SK-N-SH (cell line): ENCODE data around the gene POLN.

ENCODE experiments used
- CHD2 ChIP-seq: fragments of 150-350 bp; IDR thresholded peaks from 2 replicates; pipeline ENCODE4 v1.6.1; 2018; ENCODE audit warnings: low read length; ENCODE audit not compliant: partially characterized antibody
- GABPA ChIP-seq: IDR thresholded peaks from 2 replicates; pipeline ENCODE4 v1.4.0; 2012; ENCODE audit warnings: low read depth, mild to moderate bottlenecking
- MXI1 ChIP-seq: IDR thresholded peaks from 2 replicates; pipeline ENCODE4 v1.6.1; 2012; ENCODE audit warnings: mild to moderate bottlenecking, low read depth, low read length, improper control_type of control experiment
- NFIC ChIP-seq: IDR thresholded peaks from 2 replicates; pipeline ENCODE4 v1.4.0; 2012; ENCODE audit warnings: borderline replicate concordance
- RFX5 ChIP-seq: IDR thresholded peaks from 2 replicates; pipeline ENCODE4 v1.6.1; 2012; ENCODE audit warnings: mild to moderate bottlenecking, improper control_type of control experiment, low read length
- TF ChIP-seq, protein P1 (sequence below): fragments of 200-600 bp; sonication (generic); IDR thresholded peaks from 2 replicates; pipeline ENCODE4 v1.6.1; 2017; ENCODE audit warnings: antibody characterized with exemption, mild to moderate bottlenecking, moderate library complexity
- TF ChIP-seq, protein P2 (sequence below): IDR thresholded peaks from 2 replicates; pipeline ENCODE4 v1.4.0; 2012; ENCODE audit warnings: low read depth, borderline replicate concordance
- TF ChIP-seq, protein P3 (sequence below): IDR thresholded peaks from 2 replicates; pipeline ENCODE4 v1.6.1; 2012; ENCODE audit warnings: mild to moderate bottlenecking, low read depth, low read length, moderate library complexity

- TF ChIP-seq, protein P1, sequence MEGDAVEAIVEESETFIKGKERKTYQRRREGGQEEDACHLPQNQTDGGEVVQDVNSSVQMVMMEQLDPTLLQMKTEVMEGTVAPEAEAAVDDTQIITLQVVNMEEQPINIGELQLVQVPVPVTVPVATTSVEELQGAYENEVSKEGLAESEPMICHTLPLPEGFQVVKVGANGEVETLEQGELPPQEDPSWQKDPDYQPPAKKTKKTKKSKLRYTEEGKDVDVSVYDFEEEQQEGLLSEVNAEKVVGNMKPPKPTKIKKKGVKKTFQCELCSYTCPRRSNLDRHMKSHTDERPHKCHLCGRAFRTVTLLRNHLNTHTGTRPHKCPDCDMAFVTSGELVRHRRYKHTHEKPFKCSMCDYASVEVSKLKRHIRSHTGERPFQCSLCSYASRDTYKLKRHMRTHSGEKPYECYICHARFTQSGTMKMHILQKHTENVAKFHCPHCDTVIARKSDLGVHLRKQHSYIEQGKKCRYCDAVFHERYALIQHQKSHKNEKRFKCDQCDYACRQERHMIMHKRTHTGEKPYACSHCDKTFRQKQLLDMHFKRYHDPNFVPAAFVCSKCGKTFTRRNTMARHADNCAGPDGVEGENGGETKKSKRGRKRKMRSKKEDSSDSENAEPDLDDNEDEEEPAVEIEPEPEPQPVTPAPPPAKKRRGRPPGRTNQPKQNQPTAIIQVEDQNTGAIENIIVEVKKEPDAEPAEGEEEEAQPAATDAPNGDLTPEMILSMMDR: no peak
- no peak for TF ChIP-seq MXI1
- TF ChIP-seq NFIC: no peak
- TF ChIP-seq, protein P2, sequence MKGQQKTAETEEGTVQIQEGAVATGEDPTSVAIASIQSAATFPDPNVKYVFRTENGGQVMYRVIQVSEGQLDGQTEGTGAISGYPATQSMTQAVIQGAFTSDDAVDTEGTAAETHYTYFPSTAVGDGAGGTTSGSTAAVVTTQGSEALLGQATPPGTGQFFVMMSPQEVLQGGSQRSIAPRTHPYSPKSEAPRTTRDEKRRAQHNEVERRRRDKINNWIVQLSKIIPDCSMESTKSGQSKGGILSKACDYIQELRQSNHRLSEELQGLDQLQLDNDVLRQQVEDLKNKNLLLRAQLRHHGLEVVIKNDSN: no peak
- no peak for TF ChIP-seq GABPA
- TF ChIP-seq, protein P3, sequence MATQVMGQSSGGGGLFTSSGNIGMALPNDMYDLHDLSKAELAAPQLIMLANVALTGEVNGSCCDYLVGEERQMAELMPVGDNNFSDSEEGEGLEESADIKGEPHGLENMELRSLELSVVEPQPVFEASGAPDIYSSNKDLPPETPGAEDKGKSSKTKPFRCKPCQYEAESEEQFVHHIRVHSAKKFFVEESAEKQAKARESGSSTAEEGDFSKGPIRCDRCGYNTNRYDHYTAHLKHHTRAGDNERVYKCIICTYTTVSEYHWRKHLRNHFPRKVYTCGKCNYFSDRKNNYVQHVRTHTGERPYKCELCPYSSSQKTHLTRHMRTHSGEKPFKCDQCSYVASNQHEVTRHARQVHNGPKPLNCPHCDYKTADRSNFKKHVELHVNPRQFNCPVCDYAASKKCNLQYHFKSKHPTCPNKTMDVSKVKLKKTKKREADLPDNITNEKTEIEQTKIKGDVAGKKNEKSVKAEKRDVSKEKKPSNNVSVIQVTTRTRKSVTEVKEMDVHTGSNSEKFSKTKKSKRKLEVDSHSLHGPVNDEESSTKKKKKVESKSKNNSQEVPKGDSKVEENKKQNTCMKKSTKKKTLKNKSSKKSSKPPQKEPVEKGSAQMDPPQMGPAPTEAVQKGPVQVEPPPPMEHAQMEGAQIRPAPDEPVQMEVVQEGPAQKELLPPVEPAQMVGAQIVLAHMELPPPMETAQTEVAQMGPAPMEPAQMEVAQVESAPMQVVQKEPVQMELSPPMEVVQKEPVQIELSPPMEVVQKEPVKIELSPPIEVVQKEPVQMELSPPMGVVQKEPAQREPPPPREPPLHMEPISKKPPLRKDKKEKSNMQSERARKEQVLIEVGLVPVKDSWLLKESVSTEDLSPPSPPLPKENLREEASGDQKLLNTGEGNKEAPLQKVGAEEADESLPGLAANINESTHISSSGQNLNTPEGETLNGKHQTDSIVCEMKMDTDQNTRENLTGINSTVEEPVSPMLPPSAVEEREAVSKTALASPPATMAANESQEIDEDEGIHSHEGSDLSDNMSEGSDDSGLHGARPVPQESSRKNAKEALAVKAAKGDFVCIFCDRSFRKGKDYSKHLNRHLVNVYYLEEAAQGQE: no peak
- TF ChIP-seq CHD2: no peak
- TF ChIP-seq RFX5: no peak
Observed at GRCh38 chr4:2132438-2132837, 109.5 kb downstream of the POLN start.
